Mucosa of stomach (tissue), 1 donor: ENCODE results near the gene UBE2G2.

Experiments used
- H3K27me3 ChIP-seq: one replicate; pipeline ENCODE4 v1.7.0; 2013; ENCODE audit warnings: mild to moderate bottlenecking, low read length; ENCODE audit not compliant: control insufficient read depth, insufficient read depth
- H3K36me3 ChIP-seq: one replicate; pipeline ENCODE4 v1.7.0; 2013; ENCODE audit warnings: low read length; ENCODE audit not compliant: control insufficient read depth, insufficient read depth
- H3K4me1 ChIP-seq: one replicate; pipeline ENCODE4 v1.7.0; 2013; ENCODE audit warnings: mild to moderate bottlenecking, low read length; ENCODE audit not compliant: control insufficient read depth, insufficient read depth
- H3K4me3 ChIP-seq: one replicate; pipeline ENCODE4 v1.7.0; 2013; ENCODE audit warnings: low read length
- H3K9ac ChIP-seq: one replicate; pipeline ENCODE4 v1.7.0; 2013; ENCODE audit warnings: mild to moderate bottlenecking, low read length, moderate library complexity
- H3K9me3 ChIP-seq: one replicate; pipeline ENCODE4 v1.7.0; 2013; ENCODE audit warnings: mild to moderate bottlenecking, low read length, moderate library complexity; ENCODE audit not compliant: control insufficient read depth
- donor health status: Pancreatic carcinoma.

UBE2G2 gene

GRCh38 chr21:44801468-44802395 lies at the start of gene UBE2G2:
Gene UBE2G2, minus strand, starts transcription at chr21:44801820. Its CDS starts 72 bp downstream, at chr21:44801748.
- peaks cover 12% of the 10 kb centered on the region for H3K4me1 ChIP-seq
- no peaks in the 10 kb centered on the region for H3K9me3 ChIP-seq
- H3K9ac ChIP-seq = peak within 1 kb of the TSS; percentile 76
- H3K27me3 ChIP-seq = no peaks in the 10 kb centered on the region
- no peaks in the 10 kb centered on the region for H3K36me3 ChIP-seq
- H3K4me3 ChIP-seq = peak within 1 kb of the TSS; percentile 20

DNA sequence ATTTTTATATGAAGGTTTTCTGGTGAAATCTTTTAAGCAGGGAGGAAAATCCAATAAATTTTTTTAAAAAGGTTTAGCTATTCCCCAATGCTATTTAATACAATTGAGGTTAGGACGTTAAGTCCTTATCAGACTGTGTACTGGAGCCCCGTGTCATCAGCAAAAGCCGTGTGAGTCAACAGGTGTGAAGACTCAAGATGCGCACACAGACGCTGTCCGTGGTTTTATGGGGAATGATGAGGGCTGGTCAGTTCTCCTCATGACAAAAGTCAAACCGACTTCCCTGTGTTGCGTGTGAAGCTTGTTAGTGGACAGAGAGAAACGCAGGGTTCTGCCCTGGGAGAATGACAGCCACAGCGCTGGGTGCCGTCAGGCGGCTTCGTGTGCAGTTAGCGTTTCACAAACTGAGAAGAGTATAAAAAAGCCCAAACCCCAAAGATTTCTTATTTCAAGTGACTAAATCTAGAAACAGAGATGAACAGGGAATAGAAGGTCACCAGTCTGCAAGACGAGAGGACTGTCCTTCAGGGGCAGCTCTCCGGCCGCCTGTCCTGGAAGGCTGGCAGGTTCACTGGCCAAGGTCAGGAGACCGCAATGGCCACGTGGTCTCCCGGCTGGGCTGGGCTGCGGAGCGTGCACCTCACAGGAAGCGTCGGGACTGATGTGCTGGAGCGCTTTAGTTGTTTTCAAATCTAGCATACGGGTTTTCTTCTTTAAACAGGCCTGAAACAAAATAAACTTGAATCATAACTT lies 49.5 kb upstream of the UBE2G2 start:
- H3K4me1 ChIP-seq = peaks cover 30% of the 10 kb centered on the region
- H3K9me3 ChIP-seq = no peaks in the 10 kb centered on the region
- peaks cover 29% of the 10 kb centered on the region for H3K36me3 ChIP-seq
- H3K27me3 ChIP-seq = no peaks in the 10 kb centered on the region
- no peak overlapping the region for H3K4me3 ChIP-seq
- no peak overlapping the region for H3K9ac ChIP-seq

DNA sequence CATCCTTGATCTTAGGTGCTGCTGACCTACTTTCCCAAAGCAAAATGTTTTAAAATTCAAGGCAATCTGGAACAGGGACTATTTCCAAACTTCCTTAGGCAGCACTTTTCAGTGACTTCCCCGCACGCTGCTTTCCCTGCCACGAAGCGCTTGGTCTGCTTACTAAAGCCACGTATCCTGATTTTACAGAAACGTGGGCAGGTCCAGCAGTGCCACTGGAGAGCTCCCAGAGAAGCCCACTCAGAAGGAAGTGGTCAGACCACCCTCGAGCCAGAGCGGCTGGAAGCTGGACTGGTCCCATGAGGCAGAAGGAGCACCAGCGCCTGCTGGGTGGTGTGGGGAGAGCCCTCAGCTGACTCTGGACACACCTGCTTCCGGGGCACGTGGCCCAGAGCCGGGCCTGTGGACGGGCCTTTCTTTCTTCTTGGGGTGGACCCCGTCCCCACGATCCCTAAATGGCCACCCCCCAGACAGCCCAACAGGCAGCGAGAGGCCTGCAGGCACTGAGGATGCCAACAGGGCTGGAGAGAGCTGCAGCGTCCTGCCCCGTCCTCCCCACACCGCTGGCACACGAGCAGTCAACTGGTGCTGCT lies 48.7 kb upstream of the UBE2G2 start:
- H3K9me3 ChIP-seq = no peaks in the 10 kb centered on the region
- H3K36me3 ChIP-seq = peaks cover 25% of the 10 kb centered on the region

DNA sequence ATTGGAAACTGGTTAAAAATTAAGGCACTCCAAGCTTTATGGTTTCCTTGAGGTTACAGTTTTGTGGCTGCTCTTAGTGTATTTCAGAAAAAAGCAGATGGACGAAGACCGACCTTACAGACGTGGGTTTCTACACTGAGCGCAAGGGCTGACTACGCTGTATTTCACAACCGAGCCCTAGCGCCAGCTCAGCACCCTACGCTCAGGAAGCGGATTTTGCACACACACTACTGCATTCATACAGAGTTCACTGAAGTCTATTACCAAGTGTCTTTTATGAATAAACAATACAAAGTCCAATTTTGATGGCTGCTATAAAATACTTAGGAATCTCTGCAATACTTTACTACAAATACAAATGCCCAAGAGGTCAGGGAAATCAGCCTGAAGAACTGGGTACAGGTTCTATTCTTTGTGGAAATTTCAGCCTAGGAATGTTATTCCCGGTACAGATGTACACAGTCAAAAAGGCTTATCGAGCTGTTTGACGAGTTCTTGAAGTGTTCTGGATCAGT lies 48.1 kb upstream of the UBE2G2 start:
- H3K27me3 ChIP-seq = no peaks in the 10 kb centered on the region
- peaks cover 40% of the 10 kb centered on the region for H3K4me1 ChIP-seq
- no peak overlapping the region for H3K9ac ChIP-seq
- H3K36me3 ChIP-seq = peaks cover 21% of the 10 kb centered on the region
- no peaks in the 10 kb centered on the region for H3K9me3 ChIP-seq
- no peak overlapping the region for H3K4me3 ChIP-seq

More for the DNA sequence above, 48.7 kb upstream of the UBE2G2 start:
- H3K27me3 ChIP-seq = no peaks in the 10 kb centered on the region
- no peak overlapping the region for H3K9ac ChIP-seq
- H3K4me3 ChIP-seq = no peak overlapping the region
- peaks cover 38% of the 10 kb centered on the region for H3K4me1 ChIP-seq

DNA sequence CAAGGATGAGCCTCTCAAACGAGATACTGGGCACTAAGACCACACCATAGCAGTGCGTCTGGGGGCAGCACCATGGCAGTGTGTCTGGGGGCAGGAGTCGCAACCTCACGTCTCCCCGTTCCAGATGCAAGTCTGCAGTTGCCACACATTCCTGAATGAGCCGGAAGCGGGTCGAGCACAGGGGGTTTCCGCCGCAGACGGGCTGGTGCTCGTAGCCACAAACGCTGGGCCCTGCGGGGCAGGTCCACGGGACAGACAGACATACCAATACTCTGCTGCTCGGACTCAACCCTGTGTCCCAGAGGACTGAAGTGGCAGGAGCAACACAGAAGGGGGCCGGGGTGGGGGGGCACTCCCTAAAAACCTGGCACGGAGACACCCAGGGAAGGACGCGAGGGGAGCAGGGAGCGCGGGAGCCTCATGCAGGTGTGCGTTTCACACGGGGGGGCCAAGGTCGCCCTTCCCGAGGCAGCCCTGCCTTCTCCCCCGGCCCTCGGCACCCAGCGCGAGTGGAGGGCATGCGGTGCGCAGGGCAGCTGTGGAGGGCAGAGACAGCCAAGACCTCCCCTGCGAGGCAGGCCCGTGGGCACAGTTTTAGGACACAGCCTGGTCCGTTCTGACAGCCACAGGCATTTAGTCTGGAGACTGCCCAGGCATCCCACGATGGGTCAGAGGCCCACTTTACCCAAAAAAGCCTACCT lies 47.4 kb upstream of the UBE2G2 start:
- no peaks in the 10 kb centered on the region for H3K9me3 ChIP-seq
- peaks cover 36% of the 10 kb centered on the region for H3K4me1 ChIP-seq
- H3K4me3 ChIP-seq = no peak overlapping the region
- H3K27me3 ChIP-seq = no peaks in the 10 kb centered on the region
- peaks cover 20% of the 10 kb centered on the region for H3K36me3 ChIP-seq
- no peak overlapping the region for H3K9ac ChIP-seq

GRCh38 chr21:44847261-44848056 lies 45.8 kb upstream of the UBE2G2 start:
- Histone ChIP-seq H3K4me3 (no peak overlapping the region), H3K9me3 (no peaks in the 10 kb centered on the region), H3K36me3 (peaks cover 16% of the 10 kb centered on the region), H3K4me1 (peaks cover 23% of the 10 kb centered on the region), H3K27me3 (peaks cover 8% of the 10 kb centered on the region), H3K9ac (no peak overlapping the region)

DNA sequence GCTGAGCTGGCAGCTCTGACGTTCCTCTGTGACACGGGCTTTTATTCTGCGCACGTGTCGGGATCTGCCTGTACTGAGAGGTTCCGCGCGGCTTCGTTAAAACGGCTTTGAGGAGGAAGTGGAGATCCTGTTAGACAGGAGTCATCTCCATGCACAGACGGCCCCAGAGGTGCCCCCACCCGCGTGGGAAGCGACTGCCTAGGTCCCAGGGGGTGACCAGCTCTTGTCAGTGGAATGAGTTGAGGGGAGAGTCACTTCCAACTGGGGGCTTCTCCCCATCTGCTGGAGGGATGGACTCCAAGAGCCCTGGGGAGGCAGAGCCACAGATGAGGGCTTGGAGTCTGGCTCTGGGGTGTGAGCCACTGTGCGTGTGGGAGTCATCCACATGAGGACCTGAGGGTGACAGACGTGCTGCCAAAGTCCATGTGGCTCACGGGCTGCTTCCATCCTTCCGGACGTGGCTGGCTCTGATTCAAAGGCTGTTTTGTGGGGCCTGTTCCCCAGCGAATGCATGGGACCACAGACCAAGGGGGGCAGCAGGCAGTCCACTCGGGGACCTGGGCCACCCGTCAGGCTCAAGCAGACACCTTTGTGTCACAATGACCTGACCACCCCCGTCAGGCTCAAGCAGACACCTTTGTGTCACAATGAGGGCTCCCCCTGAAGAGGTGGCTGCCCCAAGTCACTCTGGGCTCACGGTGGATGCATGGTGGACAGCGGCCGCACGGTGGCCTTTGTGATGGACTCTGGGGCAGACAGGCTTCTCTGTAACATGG lies 45.1 kb upstream of the UBE2G2 start:
- Histone ChIP-seq H3K27me3 (peaks cover 10% of the 10 kb centered on the region), H3K4me1 (peaks cover 20% of the 10 kb centered on the region), H3K4me3 (no peak overlapping the region), H3K36me3 (peaks cover 16% of the 10 kb centered on the region), H3K9me3 (no peaks in the 10 kb centered on the region), H3K9ac (peak overlapping the region; percentile 34)

- H3K9ac ChIP-seq = peak overlapping the region; percentile 24
- peaks cover 15% of the 10 kb centered on the region for H3K36me3 ChIP-seq
- H3K27me3 ChIP-seq = peaks cover 13% of the 10 kb centered on the region
- H3K4me3 ChIP-seq = no peak overlapping the region
- no peaks in the 10 kb centered on the region for H3K9me3 ChIP-seq
- peaks cover 20% of the 10 kb centered on the region for H3K4me1 ChIP-seq
Observed at GRCh38 chr21:44846224-44846484, 44.5 kb upstream of the UBE2G2 start.

- H3K4me3 ChIP-seq = peak overlapping the region; percentile 36
- peaks cover 13% of the 10 kb centered on the region for H3K27me3 ChIP-seq
- H3K9ac ChIP-seq = peak overlapping the region; percentile 24
- no peaks in the 10 kb centered on the region for H3K9me3 ChIP-seq
- peaks cover 9% of the 10 kb centered on the region for H3K36me3 ChIP-seq
- H3K4me1 ChIP-seq = peaks cover 20% of the 10 kb centered on the region
Observed at GRCh38 chr21:44845418-44846223, 44.0 kb upstream of the UBE2G2 start.

DNA sequence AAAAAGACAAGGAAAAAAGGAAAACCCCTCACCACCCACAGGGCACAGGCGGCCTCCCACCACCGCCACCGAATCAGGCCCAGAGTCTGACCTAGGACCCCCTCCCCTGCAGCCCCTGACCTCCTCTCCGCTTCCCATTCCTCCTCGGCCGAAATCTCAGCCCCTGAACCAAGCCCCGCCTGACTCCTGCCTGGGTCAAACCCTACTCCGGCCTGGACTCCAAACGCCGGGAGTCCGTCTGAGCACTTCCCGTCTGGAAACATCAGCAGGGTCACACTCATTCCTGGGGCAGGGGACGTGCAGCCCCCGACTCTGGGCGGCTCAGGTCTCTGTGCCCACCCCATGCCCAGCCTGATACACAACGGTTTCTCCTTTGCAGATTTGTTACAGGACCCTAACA lies 42.6 kb upstream of the UBE2G2 start:
- Histone ChIP-seq H3K27me3 (peaks cover 13% of the 10 kb centered on the region), H3K9ac (no peak overlapping the region), H3K4me1 (peaks cover 20% of the 10 kb centered on the region), H3K9me3 (no peaks in the 10 kb centered on the region), H3K4me3 (no peak overlapping the region), H3K36me3 (no peaks in the 10 kb centered on the region)
